NCI-H460 (cell line): ENCODE results near the gene STARD10. TPM values are rescaled to one million over a fixed set of nuclear protein-coding genes. Genes with fewer than 3 reads are reported as not detected.

Experiments used
- DNase-seq: peaks from one replicate; pipeline ENCODE4 v3.0.0-alpha.2; 2016; ENCODE audit warnings: low read depth; ENCODE audit errors: extremely low read depth
- total RNA-seq: library from RNA; depleted of rRNA; stranded (reverse); fragments of >200 nt; shearing (Covaris generic); gene quantifications from 2 replicates; pipeline ENCODE4 v1.2.3, GENCODE V29; 2014

The STARD10 gene
- total RNA-seq, 1 experiment from 2014 or later = 4.3 TPM

DNA sequence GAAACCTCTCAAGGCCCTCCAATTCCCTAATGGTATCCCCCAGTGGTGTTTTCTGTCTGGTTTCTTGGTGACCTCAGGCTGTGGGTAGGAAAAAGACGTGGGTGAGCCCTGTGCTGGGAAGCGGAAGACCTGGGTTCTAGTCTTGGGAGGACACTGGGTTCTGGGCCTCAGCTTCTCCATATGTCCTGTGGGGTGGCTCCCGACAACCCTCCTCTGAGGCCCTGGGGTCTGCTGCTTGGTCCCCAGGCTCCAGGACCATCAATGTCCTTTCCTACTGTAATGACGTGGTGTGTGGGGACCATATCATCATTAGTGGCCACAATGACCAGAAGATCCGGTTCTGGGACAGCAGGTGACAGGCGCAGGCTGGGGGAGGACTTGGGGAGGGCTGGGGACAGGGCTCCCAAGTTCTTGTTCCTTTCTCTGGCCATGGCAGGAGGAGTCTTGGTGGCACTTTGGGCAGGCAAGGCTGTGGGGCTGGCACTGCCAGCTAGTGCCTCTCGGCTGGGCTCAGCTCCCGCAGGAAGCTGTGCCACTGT lies 33.2 kb upstream of the STARD10 start:
- no peak for DNase-seq

DNA sequence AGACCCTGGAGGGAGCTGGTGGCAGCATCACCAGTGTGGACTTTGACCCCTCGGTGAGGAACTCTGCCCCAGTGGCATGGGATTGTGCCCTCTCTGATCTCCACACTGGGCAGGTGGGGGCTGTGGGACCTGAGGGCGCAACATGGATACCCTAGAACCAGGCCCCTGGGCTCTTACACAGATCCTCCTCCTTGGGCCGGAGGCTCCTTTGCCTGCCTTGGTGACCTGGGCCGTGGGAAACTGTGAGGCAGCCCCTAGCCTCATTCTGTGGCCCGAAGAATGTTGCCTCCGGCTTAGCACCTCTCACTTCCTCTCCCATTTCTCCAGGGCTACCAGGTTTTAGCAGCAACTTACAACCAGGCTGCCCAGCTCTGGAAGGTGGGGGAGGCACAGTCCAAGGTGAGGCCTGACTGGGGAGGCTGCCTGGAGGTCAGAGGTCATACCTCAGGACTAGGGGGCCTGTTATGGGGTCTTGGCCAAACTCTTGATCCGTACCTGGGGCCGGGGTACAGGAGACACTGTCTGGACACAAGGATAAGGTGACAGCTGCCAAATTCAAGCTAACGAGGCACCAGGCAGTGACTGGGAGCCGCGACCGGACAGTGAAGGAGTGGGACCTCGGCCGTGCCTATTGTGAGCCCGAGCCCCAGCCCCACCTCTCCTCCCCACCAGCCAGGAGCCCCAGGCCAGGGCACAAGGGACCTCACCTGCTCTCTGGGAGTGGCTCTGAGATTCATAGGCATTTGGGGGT lies 32.5 kb upstream of the STARD10 start:
- no peak for DNase-seq

DNA sequence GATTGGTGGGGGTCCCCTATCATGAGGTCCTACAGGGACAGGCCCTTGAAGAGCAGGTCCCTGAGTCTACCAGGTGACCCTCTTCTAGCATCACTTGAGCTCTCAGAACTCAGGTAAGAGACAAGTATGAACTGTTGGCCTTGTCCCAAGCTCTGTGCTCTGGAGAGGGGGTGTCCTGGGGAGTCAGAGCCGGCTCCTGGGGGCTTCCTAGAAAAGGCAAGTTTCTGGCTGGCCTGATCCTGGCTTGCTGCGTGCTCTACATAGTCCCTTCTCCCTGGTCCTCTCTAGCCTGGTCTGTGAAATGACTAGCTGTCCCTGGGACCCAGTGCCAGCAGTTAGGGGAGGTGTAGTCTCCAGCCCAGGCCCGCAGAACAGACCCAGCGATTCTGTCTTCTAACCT lies 31.8 kb upstream of the STARD10 start:
- DNase-seq = no peak

DNA sequence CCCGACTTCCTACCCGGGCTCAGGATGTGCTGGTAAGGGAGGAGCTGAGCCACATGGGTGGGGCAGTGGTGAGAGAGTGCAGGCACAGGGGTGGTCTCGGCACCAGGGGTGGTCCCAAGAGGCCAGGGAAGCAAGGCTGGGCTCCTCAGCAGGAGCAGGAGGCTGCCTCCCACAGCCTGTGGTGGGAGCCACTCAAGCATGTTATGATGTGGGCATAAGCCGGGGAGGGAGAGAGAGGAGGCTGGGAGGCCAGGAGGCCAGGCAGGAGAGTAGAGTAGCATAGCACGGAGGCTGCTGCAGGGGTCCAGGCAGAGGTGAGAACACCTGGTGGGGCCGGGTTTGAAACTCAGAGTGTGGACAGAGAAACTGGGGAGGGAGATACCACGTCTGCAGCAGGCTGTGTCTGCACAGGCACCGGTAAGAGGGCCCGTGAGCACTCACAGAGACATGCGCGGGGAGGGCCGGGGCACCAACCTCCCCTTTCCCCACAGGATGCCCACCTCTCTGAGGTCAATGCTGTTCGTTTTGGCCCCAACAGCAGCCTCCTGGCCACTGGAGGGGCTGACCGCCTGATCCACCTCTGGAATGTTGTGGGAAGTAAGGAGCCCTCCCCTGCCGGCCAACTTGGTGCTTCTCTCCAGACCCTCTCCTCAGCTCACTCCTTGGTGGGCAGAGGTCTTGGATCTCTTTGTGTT lies 31.1 kb upstream of the STARD10 start:
- no peak for DNase-seq

DNA sequence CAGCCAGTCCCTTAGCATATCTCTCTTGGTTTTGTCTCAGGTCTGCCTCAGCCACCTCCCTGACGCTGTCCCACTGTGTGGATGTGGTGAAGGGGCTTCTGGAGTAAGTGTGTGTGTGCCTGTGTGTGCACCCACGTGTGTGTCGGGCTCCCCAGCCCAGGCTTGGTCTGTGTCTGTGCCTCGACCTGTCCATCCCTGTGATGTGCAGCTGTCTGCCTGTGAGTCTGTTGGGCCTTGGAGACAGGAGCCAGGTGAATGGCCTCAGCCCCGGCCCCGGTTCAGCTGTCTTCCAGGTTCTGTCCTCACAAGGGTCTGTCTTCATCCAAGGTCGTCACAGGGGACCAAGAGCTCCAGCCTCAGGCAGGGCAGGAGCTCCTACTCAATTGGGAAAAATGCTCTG lies 30.2 kb upstream of the STARD10 start:
- no peak for DNase-seq

DNA sequence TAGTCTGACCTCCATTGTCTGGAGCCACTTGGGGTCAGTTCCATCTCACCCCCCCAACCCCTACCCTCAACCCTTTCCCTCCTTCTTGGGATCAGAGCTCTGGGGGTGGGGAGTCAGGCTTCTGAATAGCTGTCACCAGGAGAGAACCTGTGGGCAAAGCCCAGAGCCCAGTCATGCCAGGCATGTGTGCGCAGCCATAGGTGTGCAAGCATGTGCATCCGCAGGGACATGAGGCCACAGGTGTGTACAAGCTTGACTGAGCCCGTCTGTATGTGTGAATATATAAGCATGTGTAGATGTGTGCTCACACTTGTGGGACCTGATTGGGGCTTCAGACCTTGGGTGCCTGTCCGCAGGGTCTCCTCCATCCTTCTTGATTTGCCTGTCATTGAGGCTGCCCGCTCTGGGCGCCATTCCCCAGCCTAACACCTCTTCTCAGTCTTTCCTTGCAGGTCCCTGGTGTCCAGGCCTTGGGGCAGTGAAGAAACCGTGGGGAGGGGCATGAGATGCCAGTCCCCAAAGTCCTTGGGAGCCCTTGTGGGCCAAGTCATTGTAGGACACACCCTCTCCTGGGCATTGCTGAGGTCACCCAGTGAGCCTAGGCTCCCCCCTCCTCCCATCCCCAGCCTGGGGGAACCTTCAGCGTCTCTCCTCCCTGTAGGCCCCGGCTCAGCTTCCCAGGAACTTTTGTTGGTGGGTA lies 29.4 kb upstream of the STARD10 start:
- DNase-seq = no peak

DNA sequence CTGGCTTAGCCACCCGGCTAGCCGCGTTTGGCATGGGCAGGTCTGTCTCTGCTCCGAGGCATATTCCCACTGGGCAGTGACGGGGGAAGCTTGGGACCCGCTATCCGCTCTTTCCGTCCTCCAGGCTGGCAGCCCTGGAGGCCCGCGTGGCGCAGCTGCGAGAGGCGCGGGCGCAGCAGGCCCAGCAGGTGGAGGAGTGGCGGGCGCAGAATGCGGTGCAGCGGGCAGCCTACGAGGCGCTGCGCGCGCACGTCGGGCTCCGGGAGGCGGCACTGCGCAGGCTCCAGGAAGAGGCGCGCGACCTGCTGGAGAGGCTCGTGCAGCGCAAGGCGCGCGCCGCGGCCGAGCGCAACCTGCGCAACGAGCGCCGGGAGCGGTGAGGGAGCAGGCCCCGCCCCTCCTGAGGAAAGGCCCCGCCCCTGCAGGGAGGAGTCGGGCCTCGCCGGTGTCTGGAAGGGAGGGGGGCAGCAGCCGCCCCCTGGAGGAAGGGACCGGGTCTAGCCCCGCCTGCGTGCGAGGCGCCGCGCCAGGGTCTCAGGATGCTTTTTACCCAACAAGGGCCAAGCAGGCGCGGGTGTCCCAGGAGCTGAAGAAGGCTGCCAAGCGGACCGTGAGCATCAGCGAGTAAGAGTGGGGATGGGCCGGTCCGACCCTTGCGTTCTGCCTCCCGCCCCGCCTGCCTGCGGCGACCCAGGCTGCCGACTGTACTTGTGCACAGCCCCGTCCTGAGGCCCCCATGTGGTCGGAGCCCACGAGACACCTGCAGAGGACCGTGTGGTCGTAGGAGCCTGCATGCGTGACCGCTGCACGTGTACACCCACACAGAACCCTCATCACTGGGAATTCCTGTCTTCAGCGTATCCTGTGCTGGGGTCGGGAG lies 28.3 kb upstream of the STARD10 start:
- DNase-seq = no peak

DNA sequence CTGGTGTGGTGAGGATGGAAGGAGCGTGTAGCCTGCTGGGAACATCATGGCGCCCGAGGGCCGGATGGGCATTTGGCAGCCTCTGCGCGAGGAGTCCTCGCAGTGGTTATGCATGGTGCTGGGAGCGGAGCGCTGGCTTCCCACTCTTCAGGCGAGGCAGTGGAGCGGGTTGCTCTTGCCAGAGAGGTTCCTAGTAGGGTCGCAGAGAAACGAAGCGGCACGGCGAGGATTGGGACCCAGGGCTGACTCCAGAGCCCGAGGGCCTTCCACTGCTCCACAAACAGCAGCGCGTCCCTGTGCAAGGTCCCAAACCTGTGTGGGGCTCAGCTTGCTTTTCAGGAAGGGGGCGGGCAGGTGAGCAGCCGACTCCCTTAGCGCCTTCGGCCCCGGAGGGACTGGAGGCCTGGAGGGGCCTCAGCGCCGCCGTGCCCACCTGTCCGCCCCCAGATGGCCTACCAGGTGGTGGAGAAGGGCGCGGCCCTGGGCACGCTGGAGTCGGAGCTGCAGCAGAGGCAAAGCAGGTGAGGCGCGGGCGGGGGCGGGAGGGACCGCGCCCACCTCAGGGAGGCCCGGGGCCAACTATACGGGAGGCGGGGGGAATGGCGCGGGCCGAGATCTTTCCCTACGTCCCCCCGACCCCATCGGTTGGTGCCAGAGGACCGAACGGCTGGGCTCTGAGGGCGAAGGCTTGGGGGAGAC lies 27.5 kb upstream of the STARD10 start:
- no peak for DNase-seq

DNA sequence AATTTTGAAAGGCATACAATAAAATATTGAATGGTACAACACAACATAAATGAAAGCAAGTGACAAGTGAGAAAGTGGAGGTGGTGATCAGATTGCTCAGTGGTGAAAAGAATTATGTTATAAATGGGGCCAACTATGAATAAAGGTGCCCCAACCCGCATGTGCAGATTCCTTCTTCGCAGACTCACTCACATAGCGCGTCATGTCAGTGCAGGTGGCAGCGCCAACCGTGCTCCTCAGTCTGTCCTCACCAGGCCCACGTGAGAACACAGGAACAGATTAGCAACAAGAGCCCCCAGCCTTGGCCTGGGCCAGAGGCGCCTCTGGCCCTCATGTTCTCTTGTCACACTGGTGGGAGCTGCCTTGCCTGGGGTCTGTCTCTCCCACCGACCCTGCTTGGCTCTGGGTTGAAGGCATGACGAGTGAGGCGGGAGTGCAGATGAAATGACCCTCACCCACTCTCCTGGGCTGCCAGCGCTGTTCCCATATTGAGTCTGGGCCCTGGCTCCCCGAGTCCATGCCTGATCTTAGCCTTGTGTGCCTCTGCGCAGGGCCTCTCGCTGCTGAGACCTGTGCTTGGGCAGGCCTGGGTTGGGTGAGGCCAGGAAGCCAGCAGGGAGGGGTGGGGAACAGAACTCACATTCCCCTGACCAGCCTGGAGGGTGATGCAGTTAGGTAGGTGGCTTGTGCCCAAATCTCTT lies 26.7 kb upstream of the STARD10 start:
- DNase-seq = no peak

DNA sequence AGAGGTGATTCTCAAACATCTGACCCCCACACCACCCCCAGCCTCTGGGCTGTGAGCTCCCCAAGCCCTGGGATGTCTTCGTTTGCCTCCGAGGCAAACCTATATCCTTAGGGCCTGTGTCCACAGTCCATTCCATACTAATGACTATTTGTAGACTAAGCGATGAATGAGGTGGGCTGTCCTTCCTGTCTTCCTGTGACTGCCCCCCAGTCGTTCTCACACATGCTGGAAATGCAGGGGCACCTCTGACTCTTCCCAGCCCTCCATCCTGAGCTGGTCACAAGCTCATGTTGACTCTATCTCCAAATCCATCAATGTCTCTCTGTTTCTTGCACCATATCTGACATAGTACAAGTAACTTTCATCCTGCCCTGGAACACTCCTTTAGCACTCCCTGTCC lies 25.1 kb upstream of the STARD10 start:
- DNase-seq = no peak

DNA sequence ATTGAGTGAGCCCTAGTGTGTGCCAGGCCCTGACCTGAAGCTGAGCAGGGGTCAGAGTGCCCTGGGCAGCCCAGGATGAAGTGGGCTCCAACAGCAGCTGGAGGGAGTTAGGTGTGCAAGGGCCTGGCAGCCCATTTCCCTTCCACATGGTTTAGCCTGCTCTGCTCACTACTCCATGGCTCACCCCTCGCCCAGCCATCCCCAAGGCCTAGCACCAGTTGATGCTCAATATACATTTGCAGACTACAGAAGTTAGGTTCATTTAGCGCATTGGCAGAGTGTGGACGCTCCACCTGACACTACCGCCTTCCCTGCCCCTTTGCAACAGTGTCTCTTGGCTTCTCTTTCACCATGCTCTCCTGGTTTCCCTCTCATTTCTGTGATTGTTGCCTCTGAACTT lies 24.1 kb upstream of the STARD10 start:
- no peak for DNase-seq

DNA sequence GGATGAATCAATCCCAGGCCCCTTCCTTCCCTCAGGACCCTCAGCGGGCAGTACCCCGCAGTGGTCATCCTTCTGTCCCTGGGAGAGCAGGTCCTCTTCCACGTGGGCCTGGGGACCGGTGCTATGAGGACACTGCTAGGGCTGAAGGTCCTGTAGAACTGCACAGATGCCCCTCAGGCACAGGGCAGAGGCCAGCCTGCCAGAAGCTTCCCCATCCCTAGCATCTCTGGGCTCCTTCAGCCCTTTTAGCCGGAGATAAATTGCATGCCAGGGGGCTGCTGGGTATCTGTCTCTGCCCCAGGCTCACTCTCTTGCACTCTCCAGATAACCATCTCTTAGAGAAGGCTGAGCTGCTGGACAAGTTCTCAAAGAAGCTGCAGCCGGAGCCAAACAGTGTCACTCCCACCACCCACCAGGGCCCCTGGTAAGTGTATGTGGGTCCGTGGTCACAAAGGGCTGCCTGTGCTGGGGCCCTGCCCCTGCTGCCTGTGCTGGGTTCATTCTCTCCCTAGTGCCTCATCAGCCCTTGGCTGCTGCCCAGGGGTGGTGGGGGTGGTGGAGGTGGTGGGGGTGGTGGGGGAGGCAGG lies 22.6 kb upstream of the STARD10 start:
- no peak for DNase-seq

DNA sequence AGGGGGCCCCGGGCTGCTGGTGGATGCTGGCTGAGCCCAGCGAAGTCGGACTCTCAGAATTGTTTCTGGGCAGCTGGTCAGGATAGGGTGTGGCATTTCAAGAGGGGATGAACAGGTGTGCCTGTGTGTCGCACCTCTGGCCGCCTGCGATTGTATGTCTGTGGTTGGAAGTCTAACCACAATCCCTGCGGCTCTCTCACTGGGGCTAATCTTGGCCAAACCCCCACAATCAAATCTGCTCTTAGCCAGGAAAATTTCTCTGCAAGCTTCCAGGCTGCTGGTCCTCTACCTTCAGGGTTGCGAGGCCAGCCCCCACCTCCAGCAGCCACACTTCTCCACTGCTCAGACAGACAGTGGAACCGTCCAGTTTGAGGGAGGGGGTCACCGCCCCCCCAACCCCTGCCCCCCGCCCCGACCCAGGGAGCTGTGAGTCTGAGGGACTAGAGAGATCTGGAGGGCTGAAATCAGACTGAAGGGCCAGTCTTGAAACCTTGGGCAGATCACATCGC lies 21.3 kb upstream of the STARD10 start:
- DNase-seq = no peak

DNA sequence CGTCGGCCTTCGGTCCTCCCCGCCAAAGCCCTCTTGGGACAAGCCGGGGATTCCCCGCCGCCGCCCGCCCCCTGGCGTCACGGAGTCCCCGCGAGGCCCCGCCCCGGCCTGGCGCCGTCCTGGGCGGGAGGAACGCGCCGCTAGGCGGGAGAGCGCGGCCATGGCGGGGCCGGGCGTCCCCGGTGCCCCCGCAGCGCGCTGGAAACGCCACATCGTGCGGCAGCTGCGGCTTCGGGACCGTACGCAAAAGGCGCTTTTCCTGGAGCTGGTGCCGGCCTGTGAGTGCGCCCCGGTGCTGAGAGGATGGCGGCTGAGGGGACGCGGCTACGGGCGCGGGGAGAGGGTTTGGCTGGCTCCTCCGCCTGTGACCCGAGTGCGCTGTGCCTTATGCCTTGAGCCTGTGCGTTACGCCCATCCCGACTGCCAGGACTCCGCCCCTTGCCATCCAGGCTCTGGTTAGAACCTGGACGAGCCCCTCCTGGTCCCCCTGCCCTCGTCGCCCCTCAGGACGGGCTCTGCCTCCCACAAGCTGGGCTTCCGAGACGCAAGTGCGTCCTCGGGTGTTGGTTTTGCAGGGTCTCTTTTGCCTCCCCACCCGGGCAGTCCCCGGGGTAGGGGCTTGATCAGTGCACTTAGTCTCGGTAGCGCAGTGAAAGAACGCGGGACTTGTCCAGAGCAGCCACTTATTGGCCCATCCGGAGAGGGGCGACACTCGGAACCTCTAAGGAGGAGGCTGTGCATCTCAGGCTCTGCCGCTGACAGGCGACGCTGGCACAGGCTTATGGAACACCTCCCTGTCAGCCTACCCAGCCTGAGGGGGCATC lies 20.7 kb upstream of the STARD10 start, which contains the start of gene ATG16L2:
Gene ATG16L2, plus strand, starts transcription at position 126 of the 824 bp plus-strand sequence. Its CDS starts 35 bp downstream, at position 161.
- peak; percentile 74 for DNase-seq

DNA sequence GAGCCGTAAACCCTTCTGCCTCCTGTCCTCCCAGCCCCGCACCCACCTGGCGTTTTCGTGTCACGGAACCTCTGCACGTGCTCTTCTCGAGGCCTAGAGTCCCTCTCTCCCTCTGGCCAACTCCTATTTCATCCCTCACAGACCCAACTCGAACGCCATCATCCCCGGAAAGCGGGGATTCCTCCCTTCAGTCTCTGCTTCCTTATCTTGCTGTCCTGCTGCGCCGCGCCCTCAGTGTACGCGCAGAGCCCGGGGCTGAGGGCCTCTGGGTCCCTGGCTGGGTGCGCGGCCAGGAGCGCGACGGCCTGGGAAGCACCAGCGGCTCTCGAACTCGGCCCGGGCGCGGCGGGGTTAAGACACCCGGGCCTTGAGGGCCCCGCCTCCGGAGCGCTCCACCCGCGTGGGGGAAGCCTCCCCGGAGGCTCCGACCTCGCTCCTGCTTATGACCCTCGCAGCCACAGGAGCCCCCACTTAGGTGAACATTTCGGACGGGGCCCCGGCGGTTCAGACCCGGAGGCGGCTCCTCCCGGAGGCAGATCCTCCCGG lies 20.0 kb upstream of the STARD10 start:
- peak; percentile 57 for DNase-seq

DNA sequence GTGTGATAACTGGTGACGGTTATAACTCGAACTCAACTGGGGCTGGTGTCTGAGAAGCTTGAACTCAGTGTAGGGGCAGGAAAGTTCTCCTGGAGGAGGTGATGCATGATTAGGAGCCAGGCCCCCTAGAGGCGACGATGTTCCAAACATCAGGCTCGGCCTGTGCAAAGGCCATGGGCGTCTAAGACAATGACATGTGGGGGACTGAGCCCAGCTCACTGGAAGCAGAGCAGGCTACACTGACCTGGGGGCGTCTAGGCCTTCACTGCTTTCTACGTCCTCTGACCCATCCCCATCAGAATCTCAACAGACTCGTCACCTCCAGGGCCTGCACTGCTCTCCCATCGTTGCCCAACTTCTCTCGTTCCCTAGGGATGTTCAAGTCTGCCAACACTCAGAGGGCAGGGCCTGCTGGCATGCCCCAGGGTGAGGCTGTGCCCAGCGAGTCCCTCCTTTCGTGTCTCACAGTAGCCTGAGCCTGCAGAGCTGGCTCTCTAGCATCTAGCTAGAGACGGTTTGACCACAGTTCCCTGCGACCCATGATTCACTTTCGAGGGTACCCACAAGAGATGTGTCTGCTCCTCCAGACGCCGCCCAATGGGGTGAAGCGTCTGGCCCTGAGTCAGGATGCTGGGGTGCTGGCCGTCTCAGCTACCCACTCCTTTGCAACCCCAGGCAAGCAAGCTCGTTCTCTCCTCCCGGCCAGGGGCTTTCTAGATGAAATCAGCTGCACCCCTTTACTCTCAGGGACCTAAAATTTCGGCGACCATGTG lies 19.3 kb upstream of the STARD10 start:
- peak; percentile 73 for DNase-seq

DNA sequence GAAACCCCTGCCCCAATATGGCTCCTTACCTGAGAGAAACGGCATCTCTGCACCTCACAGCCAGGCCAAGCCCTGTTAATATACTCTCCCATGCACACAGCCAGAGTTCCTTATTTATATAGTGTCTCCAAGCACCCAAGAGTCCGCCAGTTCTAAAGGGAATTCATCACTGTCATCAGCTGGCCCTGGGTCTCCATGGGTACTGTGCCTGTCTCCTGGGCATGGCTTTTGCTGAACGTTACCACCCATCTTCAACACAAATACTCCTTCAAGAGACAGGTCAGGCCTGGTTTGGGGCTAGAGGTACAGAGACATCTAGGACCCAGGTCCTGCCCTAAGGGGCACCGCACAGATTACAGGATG lies 18.7 kb upstream of the STARD10 start:
- DNase-seq = no peak
